IMR-90 (cell line): ENCODE data around the gene ZDHHC7. TPM values are rescaled to one million over a fixed set of nuclear protein-coding genes. Genes with fewer than 3 reads are reported as not detected.

Experiments used
- ATAC-seq: fragments of 200-7000 bp; cut with Tn5 transposase; 2 replicates; pipeline ENCODE4 v1.9.1; 2020; ENCODE audit warnings: low read depth, mild to moderate bottlenecking, moderate library complexity
- BruUV-seq: library from RNA; stranded (reverse); fragments of 400-500 nt; replicated peaks from 2 replicates; lab custom pipeline; 2021; lab: Mats Ljungman, UMichigan
- CTCF ChIA-PET: fragments of 300-600 bp; formaldehyde crosslinking; extraction: SDS; loops from one replicate; lab custom pipeline; 2021; ENCODE audit warnings: antibody characterized with exemption; lab: Yijun Ruan, JAX
- POLR2A ChIA-PET: fragments of 300-600 bp; sonication (Branson Sonifier 250); formaldehyde crosslinking; loops from one replicate; lab custom pipeline; 2022; ENCODE audit warnings: antibody characterized with exemption; ENCODE audit not compliant: unreplicated experiment; lab: Charles Lee
- DNase-seq: peaks from one replicate; pipeline ENCODE4 v3.0.0; 2013
- H2AFZ ChIP-seq: replicated peaks from 2 replicates; pipeline ENCODE3; 2013; ENCODE audit warnings: low read length, mild to moderate bottlenecking; ENCODE audit not compliant: poor library complexity
- H2AK5ac ChIP-seq: 2 replicates; pipeline ENCODE4 v1.6.1; 2013; ENCODE audit warnings: low read depth, low read length, inconsistent platforms
- H2AK9ac ChIP-seq: replicated peaks from 2 replicates; pipeline ENCODE3; 2013; ENCODE audit warnings: mild to moderate bottlenecking, low read depth, low read length, moderate library complexity; ENCODE audit not compliant: poor library complexity
- H2BK120ac ChIP-seq: 2 replicates; pipeline ENCODE4 v1.6.1; 2013; ENCODE audit warnings: low read depth, low read length, inconsistent platforms
- H2BK15ac ChIP-seq: 3 replicates; pipeline ENCODE4 v1.6.1; 2013; ENCODE audit warnings: low read depth, low read length, inconsistent platforms
- H2BK20ac ChIP-seq: 2 replicates; pipeline ENCODE4 v1.6.1; 2013; ENCODE audit warnings: low read depth, mild to moderate bottlenecking, inconsistent platforms, low read length, moderate library complexity
- H2BK5ac ChIP-seq: 2 replicates; pipeline ENCODE4 v1.6.1; 2013; ENCODE audit warnings: mild to moderate bottlenecking, low read depth, low read length, inconsistent platforms; ENCODE audit not compliant: poor library complexity, severe bottlenecking
- H3K14ac ChIP-seq: replicated peaks from 2 replicates; pipeline ENCODE4 v1.6.1; 2013; ENCODE audit warnings: low read depth, low read length, inconsistent platforms
- H3K18ac ChIP-seq: 2 replicates; pipeline ENCODE4 v1.6.1; 2013; ENCODE audit warnings: low read depth, low read length, control low read depth
- H3K23ac ChIP-seq: 2 replicates; pipeline ENCODE4 v1.6.1; 2013; ENCODE audit warnings: low read depth, low read length, inconsistent platforms
- H3K27ac ChIP-seq: 2 replicates; pipeline ENCODE4 v1.5.1; 2013; ENCODE audit warnings: mild to moderate bottlenecking, control low read depth, low read length; ENCODE audit not compliant: insufficient read depth
- H3K27me3 ChIP-seq: 2 replicates; pipeline ENCODE4 v1.6.1; 2013; ENCODE audit warnings: low read length; ENCODE audit not compliant: control insufficient read depth, insufficient read depth
- H3K36me3 ChIP-seq: 2 replicates; pipeline ENCODE4 v1.6.1; 2013; ENCODE audit warnings: low read length, mixed read lengths; ENCODE audit not compliant: control insufficient read depth, insufficient read depth
- H3K4ac ChIP-seq: 2 replicates; pipeline ENCODE4 v1.6.1; 2013; ENCODE audit warnings: low read depth, low read length, inconsistent platforms
- H3K4me1 ChIP-seq: 2 replicates; pipeline ENCODE4 v1.6.1; 2013; ENCODE audit warnings: low read length, mixed read lengths; ENCODE audit not compliant: control insufficient read depth, insufficient read depth
- H3K4me2 ChIP-seq: 2 replicates; pipeline ENCODE4 v1.6.1; 2013; ENCODE audit warnings: low read depth, mild to moderate bottlenecking, control low read depth, low read length, moderate library complexity
- H3K4me3 ChIP-seq: 2 replicates; pipeline ENCODE4 v1.5.1; 2013; ENCODE audit warnings: low read depth, mild to moderate bottlenecking, control low read depth, low read length, moderate library complexity; ENCODE audit not compliant: insufficient read depth
- H3K56ac ChIP-seq: 2 replicates; pipeline ENCODE4 v1.6.1; 2013; ENCODE audit warnings: low read length, inconsistent platforms; ENCODE audit not compliant: insufficient read depth; ENCODE audit errors: extremely low read depth
- H3K79me1 ChIP-seq, 2 experiments: 2 replicates each; pipeline ENCODE4 v1.6.1; 2013; ENCODE audit warnings: low read length in 2 of 2, inconsistent platforms in 1 of 2, low read depth in 1 of 2
- H3K9ac ChIP-seq: 2 replicates; pipeline ENCODE4 v1.6.1; 2013; ENCODE audit warnings: low read depth, low read length, control low read depth
- H3K9me1 ChIP-seq: 2 replicates; pipeline ENCODE4 v1.6.1; 2013; ENCODE audit warnings: low read length, inconsistent platforms; ENCODE audit not compliant: insufficient read depth
- H3K9me3 ChIP-seq: 2 replicates; pipeline ENCODE4 v1.6.1; 2013; ENCODE audit warnings: low read length; ENCODE audit not compliant: control insufficient read depth, insufficient read depth
- H4K20me1 ChIP-seq: 2 replicates; pipeline ENCODE4 v1.6.1; 2013; ENCODE audit warnings: low read length, inconsistent platforms; ENCODE audit not compliant: insufficient read depth
- H4K5ac ChIP-seq: 2 replicates; pipeline ENCODE4 v1.6.1; 2013; ENCODE audit warnings: mild to moderate bottlenecking, low read depth, low read length, control low read depth
- H4K8ac ChIP-seq, 2 experiments: 2 replicates each; pipeline ENCODE4 v1.6.1; 2013; ENCODE audit warnings: low read depth in 2 of 2, low read length in 2 of 2, control low read depth in 1 of 2, inconsistent platforms in 1 of 2
- H4K91ac ChIP-seq: 2 replicates; pipeline ENCODE4 v1.6.1; 2013; ENCODE audit warnings: low read depth, low read length, inconsistent platforms; ENCODE audit not compliant: insufficient read depth
- BHLHE40 ChIP-seq: fragments of 150-350 bp; IDR thresholded peaks from 2 replicates; pipeline ENCODE4 v1.6.1; 2016; ENCODE audit warnings: mild to moderate bottlenecking, low read depth, low read length
- CEBPB ChIP-seq: IDR thresholded peaks from 2 replicates; pipeline ENCODE4 v1.6.1; 2012; ENCODE audit warnings: low read depth, low read length, improper control_type of control experiment
- ELK1 ChIP-seq: fragments of 150-350 bp; IDR thresholded peaks from 2 replicates; pipeline ENCODE4 v1.6.1; 2016; ENCODE audit warnings: low read depth, mild to moderate bottlenecking, low read length, moderate library complexity, borderline replicate concordance
- FOS ChIP-seq: fragments of 150-350 bp; IDR thresholded peaks from 2 replicates; pipeline ENCODE4 v1.6.1; 2016; ENCODE audit warnings: low read depth, low read length
- MAFK ChIP-seq: IDR thresholded peaks from 2 replicates; pipeline ENCODE4 v1.6.1; 2012; ENCODE audit warnings: low read depth, low read length, improper control_type of control experiment
- MAZ ChIP-seq: IDR thresholded peaks from 2 replicates; pipeline ENCODE4 v1.6.1; 2012; ENCODE audit warnings: low read depth, mild to moderate bottlenecking, low read length, improper control_type of control experiment, moderate library complexity, borderline replicate concordance
- MXI1 ChIP-seq: IDR thresholded peaks from 2 replicates; pipeline ENCODE4 v1.6.1; 2012; ENCODE audit warnings: low read depth, mild to moderate bottlenecking, low read length, moderate library complexity, borderline replicate concordance
- NFE2L2 ChIP-seq: fragments of 150-350 bp; IDR thresholded peaks from 2 replicates; pipeline ENCODE4 v1.6.1; 2016; ENCODE audit warnings: low read depth, mild to moderate bottlenecking, low read length
- RAD21 ChIP-seq: IDR thresholded peaks from 2 replicates; pipeline ENCODE4 v1.6.1; 2012; ENCODE audit warnings: low read length, improper control_type of control experiment
- RFX5 ChIP-seq: IDR thresholded peaks from 2 replicates; pipeline ENCODE4 v1.8.0; 2012; ENCODE audit warnings: low read depth, mild to moderate bottlenecking, low read length, moderate library complexity
- WGBS, 2 experiments: methylation state at CpG; one replicate each; pipeline versions ENCODE4 v1.1.5 to v1.1.7; 2013; ENCODE audit warnings: missing lambda C conversion rate in 2 of 2; ENCODE audit not compliant: insufficient read length in 1 of 2; ENCODE audit errors: extremely low coverage in 2 of 2; 5-methylcytosine and 5-hydroxymethylcytosine counted together
- dilution Hi-C: fragments of 300-500 bp; cut with HindIII; formaldehyde crosslinking; loops from one replicate; pipeline ENCODE4 v1.14.3; 2018; ENCODE audit warnings: low sequenced_read_pairs; ENCODE audit not compliant: unreplicated experiment
- in situ Hi-C: fragments of 300-500 bp; cut with MboI; formaldehyde crosslinking; loops from 3 replicates; pipeline ENCODE4 v1.14.3; 2019; ENCODE audit warnings: low sequenced_read_pairs, inconsistent platforms, mixed read lengths
- intact Hi-C: fragments of 100-400 bp; cut with micrococcal nuclease; formaldehyde crosslinking; loops from 2 replicates; pipeline ENCODE4 v1.10.0; 2022
- polyA plus RNA-seq, 3 experiments: library from polyadenylated mRNA; depleted of rRNA; stranded (reverse); fragments of >200 nt; gene quantifications; 2 replicates each; pipeline ENCODE4 v1.2.3, GENCODE V29; 2012; ENCODE audit warnings: low replicate concordance in 1 of 3
- total RNA-seq: library from RNA; depleted of rRNA; stranded (reverse); fragments of >200 nt; gene quantifications from 2 replicates; pipeline ENCODE4 v1.2.3, GENCODE V29; 2012

Gene ZDHHC7
- total and polyA plus RNA-seq, 2 of the 4 experiments (the other 2 are of a cell fraction) = 80.1 to 97.1 TPM

GRCh38 chr16:84985079-84986065 lies 26.0 kb downstream of the ZDHHC7 start:
- peak overlapping the region; percentile 99 for H3K27ac ChIP-seq
- TF ChIP-seq MAZ (no peak), RAD21 (no peak), MAFK (no peak), MXI1 (no peak), ELK1 (no peak), BHLHE40 (peak; percentile 56), CEBPB (peak; percentile 29; the same call in 1 of the 2 replicates), RFX5 (no peak), FOS (peak; percentile 78; the same call in 1 of the 2 replicates), NFE2L2 (no peak)
- peak overlapping the region; percentile 97 to 98 for H4K8ac ChIP-seq
- H3K4me1 ChIP-seq = peaks cover 27% of the 10 kb centered on the region
- peak overlapping the region; percentile 16 for H3K4me2 ChIP-seq
- H2BK20ac ChIP-seq = peak overlapping the region; percentile 98
- intact Hi-C loops (no loop called here), dilution Hi-C loops (no loop called here), in situ Hi-C loops (no loop called here)
- H2BK120ac ChIP-seq = peak overlapping the region; percentile 96
- H4K20me1 ChIP-seq = no peaks in the 10 kb centered on the region
- no peaks in the 10 kb centered on the region for H3K9me3 ChIP-seq
- H3K9me1 ChIP-seq = peaks cover 47% of the 10 kb centered on the region
- H2AK9ac ChIP-seq = peak overlapping the region; percentile 99
- H3K14ac ChIP-seq = peak overlapping the region; percentile 98
- BruUV-seq = no TSS peak
- peaks cover 62% of the 10 kb centered on the region for H3K36me3 ChIP-seq
- WGBS, 2 experiments = 50% methylated on average over 2 of the region's 15 CpGs; no CpG with 5 or more reads in 1 of the 2 experiments
- H3K18ac ChIP-seq = peak overlapping the region; percentile 99
- peak overlapping the region; percentile 99 for H2BK15ac ChIP-seq
- no peak overlapping the region for H3K4me3 ChIP-seq
- H3K27me3 ChIP-seq = no peaks in the 10 kb centered on the region
- peak overlapping the region; percentile 100 for H3K4ac ChIP-seq
- ChIA-PET POLR2A (no interaction called here), CTCF (interaction anchor here (0.7 kb wide), 1 partner anchor 9 kb away, joined by 3 read pairs; no protein-coding TSS in a partner anchor)
- H4K5ac ChIP-seq = peak overlapping the region; percentile 96
- H4K91ac ChIP-seq = peak overlapping the region; percentile 99
- peak overlapping the region; percentile 96 for H3K23ac ChIP-seq
- ATAC-seq = peak; percentile 91
- peak; percentile 93 for DNase-seq
- peak overlapping the region; percentile 100 for H2AK5ac ChIP-seq
- peak overlapping the region; percentile 71 for H3K9ac ChIP-seq
- peak overlapping the region; percentile 74 for H2AFZ ChIP-seq
- peak overlapping the region; percentile 99 for H2BK5ac ChIP-seq
- H3K79me1 ChIP-seq = peaks cover 54 to 88% of the 10 kb centered on the region in 2 experiments
- H3K56ac ChIP-seq = peak overlapping the region; percentile 81
